Spleen (tissue), 11 donors: ENCODE measurements around the gene DCAF8. TPM values are rescaled to one million over a fixed set of nuclear protein-coding genes. Genes with fewer than 3 reads are reported as not detected.

Source experiments
- DNase-seq: peaks from one replicate; pipeline ENCODE4 v3.0.0-alpha.2; 2020
- H3K27ac ChIP-seq, 8 donors: fragments of 200-600 bp; sonication (generic) in 7 of 8; 1 replicate in 4 of 8; 2 replicates in 4 of 8; pipeline versions ENCODE4 v1.5.0 to v1.8.0; 2016 to 2021; ENCODE audit warnings: inconsistent platforms in 4 of 8, mild to moderate bottlenecking in 4 of 8, moderate library complexity in 1 of 8
- H3K27me3 ChIP-seq, 7 donors: fragments of 200-600 bp; sonication (generic) in 6 of 7; replicated peaks in 1 of 7; 1 replicate in 4 of 7; 2 replicates in 3 of 7; pipeline versions ENCODE4 v1.5.0 to v1.8.0; 2016 to 2021; ENCODE audit warnings: inconsistent platforms in 3 of 7, mild to moderate bottlenecking in 1 of 7
- H3K36me3 ChIP-seq, 6 donors: fragments of 200-600 bp; sonication (generic) in 5 of 6; 1 replicate in 4 of 6; 2 replicates in 2 of 6; pipeline versions ENCODE4 v1.5.0 to v1.8.0; 2016 to 2021; ENCODE audit warnings: inconsistent platforms in 2 of 6
- H3K4me1 ChIP-seq, 6 donors: fragments of 200-600 bp; sonication (generic) in 5 of 6; 1 replicate in 3 of 6; 2 replicates in 3 of 6; pipeline versions ENCODE4 v1.5.0 to v1.8.0; 2016 to 2021; ENCODE audit warnings: inconsistent platforms in 3 of 6
- H3K4me3 ChIP-seq, 8 donors: fragments of 200-600 bp; sonication (generic) in 7 of 8; 1 replicate in 4 of 8; 2 replicates in 4 of 8; pipeline versions ENCODE4 v1.5.0 to v1.8.0; 2016 to 2021; ENCODE audit warnings: inconsistent platforms in 4 of 8, mild to moderate bottlenecking in 4 of 8, moderate library complexity in 2 of 8
- H3K9me3 ChIP-seq, 8 donors: fragments of 200-600 bp; sonication (generic) in 7 of 8; 1 replicate in 4 of 8; 2 replicates in 4 of 8; pipeline versions ENCODE4 v1.5.0 to v1.8.0; 2016 to 2021; ENCODE audit warnings: inconsistent platforms in 4 of 8
- POLR2A ChIP-seq, 3 donors: fragments of 450-650 bp; IDR thresholded peaks; one replicate each; pipeline ENCODE4 v1.5.1; 2017; ENCODE audit warnings: antibody characterized with exemption in 3 of 3, mild to moderate bottlenecking in 1 of 3
- POLR2AphosphoS5 ChIP-seq, 3 donors: sonication (generic); formaldehyde crosslinking; IDR thresholded peaks; one replicate each; pipeline ENCODE4 v1.5.1; 2017; ENCODE audit warnings: antibody characterized with exemption in 3 of 3
- WGBS, 5 donors: extraction: QIAGEN DNeasy Blood & Tissue Kit in 3 of 5; methylation state at CpG; one replicate each; pipeline versions ENCODE4 v1.1.5 to v1.1.7; 2013 to 2018; 5-methylcytosine and 5-hydroxymethylcytosine counted together
- intact Hi-C: fragments of 100-400 bp; cut with DNase I; formaldehyde crosslinking; loops from one replicate; pipeline ENCODE4 v1.15.0; 2023; ENCODE audit warnings: low total_unique reads
- polyA plus RNA-seq, 3 donors: library from polyadenylated mRNA; stranded (reverse); fragments of 200-250 nt; gene quantifications; one replicate each; pipeline ENCODE4 v1.2.1, GENCODE V29; 2013
- total RNA-seq, 7 donors: library from RNA; depleted of rRNA in 3 of 7; stranded (reverse); fragments of >200 nt in 3 of 7; fragmentation: NEBNext Ultra II Directional in 4 of 7; extraction: Animal tissue kit (Norgen Biotek cat#: 25700) in 4 of 7; gene quantifications; one replicate each; pipeline versions ENCODE4 v1.1.0 to v1.2.1, GENCODE V29; 2016 to 2021
- TF ChIP-seq, protein P1 (sequence below), 11 experiments: fragments of 200-600 bp in 7 of 11; fragments of 450-650 bp in 4 of 11; sonication (generic) in 4 of 11; IDR thresholded peaks in 8 of 11; conservative IDR thresholded peaks in 3 of 11; 1 replicate in 7 of 11; 2 replicates in 4 of 11; pipeline versions ENCODE4 v1.4.0 to v1.8.0; 2016 to 2021; ENCODE audit warnings: antibody characterized with exemption in 11 of 11, inconsistent platforms in 4 of 11, mild to moderate bottlenecking in 1 of 11
- donor health status: healthy with polysubstance abuse.
- donor health status: DM: no; HTN: no; CAD: no; lungs with moderate emphysema.
- donor health status: DM: no; HTN: no; CAD: no.
- donor health status: Bipolar disorder and iron deficiency.
- donor health status: healthy.
- donor health status: DM: no; HTN: no; CAD: no.
- donor health status: DM: yes; HTN: yes; CAD: no.

DCAF8 gene
- total and polyA plus RNA-seq, 10 donors = 59.4 to 210 (median 148) TPM

DNA sequence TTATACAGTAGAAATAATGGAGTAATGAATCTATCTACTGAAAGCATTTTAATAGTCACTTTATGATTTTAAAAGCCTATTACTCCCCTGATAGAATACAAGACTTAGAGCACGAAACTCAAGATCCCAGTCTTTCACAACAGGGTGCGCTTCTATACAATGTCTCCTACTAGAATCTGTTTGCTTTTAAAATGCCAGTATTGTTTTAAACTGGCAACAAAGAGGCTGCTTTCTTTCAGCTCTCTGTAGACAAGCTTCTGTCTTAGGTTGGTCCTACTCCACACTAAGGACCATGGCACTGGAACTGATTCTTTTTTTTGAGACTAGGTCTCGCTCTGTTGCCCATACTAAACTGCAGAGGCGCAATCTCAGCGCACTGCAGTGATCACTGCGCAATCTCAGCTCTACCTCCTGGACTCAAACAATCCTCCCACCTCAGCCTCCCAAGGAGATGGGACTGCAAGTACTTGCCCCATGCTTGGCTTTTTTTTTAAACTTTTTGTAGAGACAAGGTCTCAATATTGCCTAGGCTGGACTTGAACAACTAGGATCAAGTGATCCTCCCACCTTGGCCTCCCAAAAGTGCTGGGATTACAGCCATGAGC, 4.8 kb downstream of the DCAF8 start:
- intact Hi-C loops = loop anchor here (10.0 kb wide), 1 partner anchor 153 kb away; no protein-coding TSS in a partner anchor
- WGBS, 5 donors = 94 to 99% (median 98%) methylated on average over 6 of the region's 6 CpGs
- TF ChIP-seq POLR2AphosphoS5 (IDR thresholded peaks at IDR 0.05) (no peak), POLR2A (IDR thresholded peaks at IDR 0.05) (no peak)
- TF ChIP-seq, protein P1, sequence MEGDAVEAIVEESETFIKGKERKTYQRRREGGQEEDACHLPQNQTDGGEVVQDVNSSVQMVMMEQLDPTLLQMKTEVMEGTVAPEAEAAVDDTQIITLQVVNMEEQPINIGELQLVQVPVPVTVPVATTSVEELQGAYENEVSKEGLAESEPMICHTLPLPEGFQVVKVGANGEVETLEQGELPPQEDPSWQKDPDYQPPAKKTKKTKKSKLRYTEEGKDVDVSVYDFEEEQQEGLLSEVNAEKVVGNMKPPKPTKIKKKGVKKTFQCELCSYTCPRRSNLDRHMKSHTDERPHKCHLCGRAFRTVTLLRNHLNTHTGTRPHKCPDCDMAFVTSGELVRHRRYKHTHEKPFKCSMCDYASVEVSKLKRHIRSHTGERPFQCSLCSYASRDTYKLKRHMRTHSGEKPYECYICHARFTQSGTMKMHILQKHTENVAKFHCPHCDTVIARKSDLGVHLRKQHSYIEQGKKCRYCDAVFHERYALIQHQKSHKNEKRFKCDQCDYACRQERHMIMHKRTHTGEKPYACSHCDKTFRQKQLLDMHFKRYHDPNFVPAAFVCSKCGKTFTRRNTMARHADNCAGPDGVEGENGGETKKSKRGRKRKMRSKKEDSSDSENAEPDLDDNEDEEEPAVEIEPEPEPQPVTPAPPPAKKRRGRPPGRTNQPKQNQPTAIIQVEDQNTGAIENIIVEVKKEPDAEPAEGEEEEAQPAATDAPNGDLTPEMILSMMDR (IDR thresholded peaks at IDR 0.05 in 8 of 11, conservative IDR thresholded peaks at IDR 0.05 in 3 of 11) = no peak
- H3K27ac ChIP-seq = no peak overlapping the region
- H3K36me3 ChIP-seq = peaks cover 0 to 50% (median 9%) of the 10 kb centered on the region in 6 donors
- H3K4me3 ChIP-seq = no peak overlapping the region
- peaks cover 23 to 61% (median 54%) of the 10 kb centered on the region in 6 donors for H3K4me1 ChIP-seq
- no peaks in the 10 kb centered on the region for H3K9me3 ChIP-seq
- DNase-seq = no peak
- H3K27me3 ChIP-seq = no peaks in the 10 kb centered on the region

DNA sequence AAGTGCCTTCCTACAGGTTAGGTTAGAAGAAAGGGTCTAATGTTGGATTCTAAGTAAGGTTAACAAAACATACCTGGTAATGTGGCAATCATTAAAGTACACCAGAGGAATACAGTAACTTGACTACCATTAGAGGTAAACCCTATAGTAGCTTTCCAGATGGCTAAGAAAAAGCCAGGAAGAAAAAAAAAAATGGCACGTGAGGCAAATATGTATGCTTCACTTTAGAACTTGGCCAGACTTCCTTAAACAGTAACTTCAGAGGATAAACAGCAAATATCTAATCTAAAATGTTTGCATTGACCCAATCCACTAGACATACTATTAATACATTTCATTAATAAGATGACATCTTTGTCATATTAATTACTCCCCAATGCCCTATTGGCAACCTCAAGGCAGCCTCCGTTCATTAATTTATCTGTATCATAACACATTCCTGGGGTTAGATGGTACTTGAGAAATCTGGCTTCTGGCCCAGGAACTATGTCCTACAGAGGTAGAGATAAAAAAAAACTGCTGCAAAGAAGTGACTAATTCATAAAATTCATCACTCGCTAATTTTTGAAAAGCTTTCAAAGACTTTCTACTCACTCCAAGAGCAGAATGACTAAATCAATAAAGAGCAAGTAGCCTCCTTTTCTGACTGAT, 5.8 kb downstream of the DCAF8 start:
- DNase-seq = no peak
- Histone ChIP-seq H3K27me3 (no peaks in the 10 kb centered on the region), H3K36me3 (peaks cover 0 to 51% (median 9%) of the 10 kb centered on the region in 6 donors), H3K27ac (peak overlapping the region in 1 of 8 donors; percentile 8), H3K4me1 (peaks cover 27 to 63% (median 52%) of the 10 kb centered on the region in 6 donors), H3K9me3 (no peaks in the 10 kb centered on the region), H3K4me3 (no peak overlapping the region)
- TF ChIP-seq POLR2AphosphoS5 (IDR thresholded peaks at IDR 0.05) (no peak), POLR2A (IDR thresholded peaks at IDR 0.05) (no peak)
- TF ChIP-seq, protein P1 (IDR thresholded peaks at IDR 0.05 in 8 of 11, conservative IDR thresholded peaks at IDR 0.05 in 3 of 11) = no peak
- 33 to 58% (median 48%) methylated on average over 3 of the region's 3 CpGs for WGBS, 5 donors
- intact Hi-C loops = loop anchor here (10.0 kb wide), 1 partner anchor 152 kb away; no protein-coding TSS in a partner anchor

DNA sequence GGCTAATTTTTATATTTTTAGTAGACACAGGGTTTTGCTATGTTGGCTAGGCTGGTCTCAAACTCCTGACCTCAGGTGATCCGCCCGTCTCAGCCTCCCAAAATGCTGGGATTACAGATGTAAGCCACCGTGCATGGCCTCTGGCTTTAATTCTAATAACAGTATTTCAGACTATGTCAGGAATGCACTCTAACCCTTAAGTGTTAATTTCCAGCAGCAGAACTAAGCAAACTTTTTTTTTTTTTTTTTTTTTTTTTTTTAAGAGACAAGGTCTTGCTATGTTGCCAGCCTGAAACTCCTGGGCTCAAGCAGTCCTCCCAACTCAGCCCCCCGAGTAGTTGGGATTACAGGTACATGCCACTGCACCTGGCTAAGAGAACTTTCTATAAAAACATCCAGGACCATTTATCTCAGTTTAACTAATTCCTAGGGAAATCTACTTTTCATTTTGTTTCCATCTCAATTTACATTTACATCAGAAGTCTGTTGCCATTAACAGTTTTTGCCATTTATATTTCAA, 6.5 kb downstream of the DCAF8 start:
- no peak for DNase-seq
- WGBS, 5 donors = 90 to 97% (median 91%) methylated on average over 4 of the region's 4 CpGs
- Histone ChIP-seq H3K4me3 (no peak overlapping the region), H3K27me3 (no peaks in the 10 kb centered on the region), H3K9me3 (no peaks in the 10 kb centered on the region), H3K27ac (no peak overlapping the region), H3K4me1 (peaks cover 21 to 63% (median 45%) of the 10 kb centered on the region in 6 donors), H3K36me3 (peaks cover 0 to 56% (median 12%) of the 10 kb centered on the region in 6 donors)
- intact Hi-C loops = loop anchor here (10.0 kb wide), 1 partner anchor 151 kb away; no protein-coding TSS in a partner anchor
- TF ChIP-seq POLR2AphosphoS5 (IDR thresholded peaks at IDR 0.05) (no peak), POLR2A (IDR thresholded peaks at IDR 0.05) (no peak)
- TF ChIP-seq, protein P1 (IDR thresholded peaks at IDR 0.05 in 8 of 11, conservative IDR thresholded peaks at IDR 0.05 in 3 of 11) = no peak
